BJ (cell line): ENCODE measurements around the gene MBD5. TPM values are rescaled to one million over a fixed set of nuclear protein-coding genes. Genes with fewer than 3 reads are reported as not detected.

Source experiments
- CTCF ChIA-PET: fragments of 350-600 bp; formaldehyde crosslinking; extraction: SDS; loops from one replicate; lab custom pipeline; 2021; ENCODE audit warnings: antibody characterized with exemption, inconsistent platforms; lab: Yijun Ruan, JAX
- POLR2A ChIA-PET: fragments of 300-600 bp; sonication (Branson Sonifier 250); formaldehyde crosslinking; extraction: SDS; loops from one replicate; lab custom pipeline; 2021; ENCODE audit warnings: antibody characterized with exemption; lab: Charles Lee
- DNase-seq: peaks from one replicate; pipeline ENCODE4 v3.0.0-alpha.2; 2011; ENCODE audit warnings: low read depth
- H3K27me3 ChIP-seq: 2 replicates; pipeline ENCODE4 v1.6.0; 2011; ENCODE audit warnings: low read length; ENCODE audit not compliant: control insufficient read depth, insufficient read depth
- H3K36me3 ChIP-seq: 2 replicates; pipeline ENCODE4 v1.5.1; 2011; ENCODE audit warnings: low read length; ENCODE audit not compliant: control insufficient read depth, insufficient read depth
- H3K4me3 ChIP-seq: 2 replicates; pipeline ENCODE4 v1.5.1; 2011; ENCODE audit warnings: low read depth, mild to moderate bottlenecking, control low read depth, low read length
- polyA plus RNA-seq: library from polyadenylated mRNA; depleted of rRNA; stranded (reverse); fragments of >200 nt; gene quantifications from 2 replicates; pipeline ENCODE4 v1.2.3, GENCODE V29; 2011
- TF ChIP-seq, protein P1 (sequence below): IDR thresholded peaks from 2 replicates; pipeline ENCODE4 v1.5.1; 2011; ENCODE audit warnings: low read depth, mild to moderate bottlenecking, control low read depth, inconsistent platforms, low read length, moderate library complexity; ENCODE audit not compliant: insufficient read depth

MBD5 gene
- polyA plus RNA-seq, 1 experiment = 20.4 TPM

DNA sequence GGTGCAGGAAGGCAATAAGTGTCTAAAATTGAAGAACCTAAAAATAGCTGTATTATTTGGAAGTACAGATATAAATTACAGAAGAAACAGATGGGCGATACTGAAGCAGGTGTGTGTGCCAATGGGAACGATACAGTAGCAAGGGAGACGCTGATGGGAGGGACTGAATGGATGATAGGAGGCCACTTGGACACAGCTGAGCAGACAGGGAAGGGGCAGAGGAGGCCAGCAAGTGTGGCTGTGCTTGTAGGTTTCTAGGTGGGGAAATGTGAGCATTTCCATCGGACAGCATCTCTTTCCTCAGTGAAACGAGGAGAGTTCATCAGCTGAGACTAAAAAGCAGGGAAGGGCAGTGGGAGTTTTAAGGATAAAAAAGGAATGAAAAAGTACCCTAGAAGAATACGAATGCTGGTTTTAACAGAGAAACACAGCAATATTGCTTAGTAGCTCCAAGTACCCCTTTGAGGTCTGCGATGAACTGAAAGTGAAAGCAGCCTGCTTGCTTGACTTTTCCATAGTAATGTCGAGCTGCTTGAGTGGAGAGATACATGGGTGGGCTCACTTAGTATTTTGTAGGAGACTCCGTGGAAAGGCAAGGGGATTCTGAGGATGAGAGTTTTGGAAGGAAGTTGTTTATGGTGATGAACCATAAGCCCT is 531.9 kb downstream of the MBD5 start:
- DNase-seq = no peak
- no peaks in the 10 kb centered on the region for H3K36me3 ChIP-seq
- POLR2A ChIA-PET = interaction anchor here (0.9 kb wide), 1 partner anchor 13 kb away, joined by 3 read pairs; no protein-coding TSS in a partner anchor
- CTCF ChIA-PET = interaction anchor here (1.1 to 1.3 kb wide), 2 partner anchors 15 to 563 kb away, joined by 3 read pairs; no protein-coding TSS in a partner anchor
- H3K4me3 ChIP-seq = 0 out of 2 replicates have a peak overlapping the region, but pooled peaks have one; percentile 14
- no peaks in the 10 kb centered on the region; the same call in 1 of the 2 replicates for H3K27me3 ChIP-seq
- TF ChIP-seq, protein P1, sequence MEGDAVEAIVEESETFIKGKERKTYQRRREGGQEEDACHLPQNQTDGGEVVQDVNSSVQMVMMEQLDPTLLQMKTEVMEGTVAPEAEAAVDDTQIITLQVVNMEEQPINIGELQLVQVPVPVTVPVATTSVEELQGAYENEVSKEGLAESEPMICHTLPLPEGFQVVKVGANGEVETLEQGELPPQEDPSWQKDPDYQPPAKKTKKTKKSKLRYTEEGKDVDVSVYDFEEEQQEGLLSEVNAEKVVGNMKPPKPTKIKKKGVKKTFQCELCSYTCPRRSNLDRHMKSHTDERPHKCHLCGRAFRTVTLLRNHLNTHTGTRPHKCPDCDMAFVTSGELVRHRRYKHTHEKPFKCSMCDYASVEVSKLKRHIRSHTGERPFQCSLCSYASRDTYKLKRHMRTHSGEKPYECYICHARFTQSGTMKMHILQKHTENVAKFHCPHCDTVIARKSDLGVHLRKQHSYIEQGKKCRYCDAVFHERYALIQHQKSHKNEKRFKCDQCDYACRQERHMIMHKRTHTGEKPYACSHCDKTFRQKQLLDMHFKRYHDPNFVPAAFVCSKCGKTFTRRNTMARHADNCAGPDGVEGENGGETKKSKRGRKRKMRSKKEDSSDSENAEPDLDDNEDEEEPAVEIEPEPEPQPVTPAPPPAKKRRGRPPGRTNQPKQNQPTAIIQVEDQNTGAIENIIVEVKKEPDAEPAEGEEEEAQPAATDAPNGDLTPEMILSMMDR = no peak

DNA sequence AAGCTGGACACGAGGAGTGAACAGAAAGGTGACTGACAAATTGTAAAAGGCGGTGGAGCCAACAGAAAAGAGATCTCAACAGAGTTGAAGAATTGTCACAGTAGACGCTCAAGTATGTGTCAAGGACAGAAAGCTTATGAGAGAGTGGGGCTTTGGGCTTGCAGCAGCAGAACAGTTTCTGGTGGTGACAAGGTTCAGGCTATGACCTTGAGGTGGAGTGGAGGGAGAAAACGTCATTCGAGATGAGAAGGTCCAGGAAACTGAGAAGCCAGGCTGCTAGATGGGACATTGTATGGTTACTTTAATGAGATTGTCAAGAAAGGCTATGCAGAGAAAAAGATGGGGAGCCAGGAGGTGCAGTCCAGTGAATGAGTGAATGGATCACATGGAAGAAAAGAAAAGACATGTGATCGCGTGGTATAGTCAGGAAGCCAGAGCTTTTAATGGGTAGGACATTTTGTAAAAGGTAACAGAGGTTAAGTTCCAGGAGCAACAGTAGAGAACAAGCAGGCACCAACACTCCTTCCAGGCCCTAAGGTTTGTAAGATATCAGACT is 532.5 kb downstream of the MBD5 start:
- DNase-seq = no peak
- Histone ChIP-seq H3K36me3 (no peaks in the 10 kb centered on the region), H3K4me3 (no peak overlapping the region), H3K27me3 (no peaks in the 10 kb centered on the region; the same call in 1 of the 2 replicates)
- TF ChIP-seq, protein P1 = no peak
- ChIA-PET POLR2A (interaction anchor here (0.9 kb wide), 1 partner anchor 14 kb away, joined by 3 read pairs; no protein-coding TSS in a partner anchor), CTCF (interaction anchor here (1.3 kb wide), 1 partner anchor 15 kb away, joined by 3 read pairs; no protein-coding TSS in a partner anchor)

DNA sequence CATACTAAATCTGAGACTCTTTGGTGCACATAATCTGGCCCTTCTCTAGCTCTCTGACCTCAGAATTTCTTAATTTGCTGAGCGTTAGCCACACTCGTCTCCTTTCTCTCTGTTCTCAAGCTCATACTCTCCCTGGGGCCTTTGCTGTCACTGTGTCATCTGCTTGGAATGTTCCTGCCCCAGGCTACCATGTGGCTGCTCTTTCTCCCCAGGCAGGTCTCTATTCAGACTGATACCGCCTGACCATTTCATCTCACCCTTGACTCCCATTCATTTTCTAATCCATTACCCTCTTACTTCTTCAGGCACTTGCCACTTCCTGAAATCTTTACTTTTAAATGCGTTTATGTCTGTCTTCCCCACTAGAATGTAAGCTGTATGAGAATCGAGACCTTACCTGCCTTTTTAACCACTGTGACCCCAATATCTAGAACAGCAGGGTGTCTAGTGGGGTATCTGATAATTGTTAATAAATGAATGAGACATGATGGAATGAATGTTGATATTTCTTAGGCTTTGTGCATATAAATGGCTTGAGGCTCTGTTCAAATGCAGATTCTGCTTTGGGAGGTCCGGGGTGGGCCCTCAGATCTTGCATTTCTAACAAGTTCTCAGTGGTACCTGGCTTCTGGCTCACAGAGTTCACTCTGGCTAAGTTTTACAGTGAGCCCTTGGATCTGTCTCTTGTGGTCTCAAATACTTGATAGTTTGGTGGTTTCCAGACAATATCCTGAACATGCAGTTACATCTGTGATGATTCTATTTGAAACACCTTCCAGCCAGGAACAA is 533.8 kb downstream of the MBD5 start:
- TF ChIP-seq, protein P1 = no peak
- Histone ChIP-seq H3K4me3 (no peak overlapping the region), H3K36me3 (no peaks in the 10 kb centered on the region), H3K27me3 (no peaks in the 10 kb centered on the region; the same call in 1 of the 2 replicates)
- ChIA-PET CTCF (interaction anchor here (0.9 kb wide), 1 partner anchor 46 kb away, joined by 3 read pairs; no protein-coding TSS in a partner anchor), POLR2A (no interaction called here)
- no peak for DNase-seq

DNA sequence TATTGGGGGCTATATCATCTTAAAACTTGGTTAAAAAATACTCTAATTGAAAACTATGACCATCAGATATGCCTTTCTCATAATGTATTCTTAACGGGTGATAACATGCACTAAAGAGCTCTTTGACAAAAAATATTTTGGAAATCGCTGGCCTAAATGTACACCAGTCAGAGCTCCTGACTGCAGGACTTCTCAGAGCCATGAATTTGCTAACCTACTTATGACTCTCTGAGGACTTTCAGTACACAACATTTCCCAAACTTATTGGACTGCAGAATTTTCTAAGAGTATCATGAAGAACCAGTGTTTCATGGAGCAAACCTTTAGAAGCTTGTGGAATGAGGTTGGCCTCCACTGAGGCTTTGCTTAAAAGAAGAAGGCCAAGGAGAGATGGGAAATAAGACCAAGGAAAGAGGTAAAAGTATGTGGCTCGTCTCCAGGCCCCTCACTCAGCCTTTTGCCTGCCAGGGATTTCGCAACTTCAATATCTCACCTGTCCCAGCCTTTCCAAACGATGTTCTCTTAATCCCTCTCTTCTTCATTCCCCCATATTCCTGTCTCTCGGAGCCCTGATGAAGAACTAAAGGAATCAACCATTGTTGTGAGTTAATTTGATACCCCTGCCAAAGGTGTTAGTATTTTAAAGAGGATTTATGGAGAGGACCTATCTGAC is 534.9 kb downstream of the MBD5 start:
- Histone ChIP-seq H3K4me3 (no peak overlapping the region), H3K27me3 (no peaks in the 10 kb centered on the region; the same call in none of the 2 replicates), H3K36me3 (no peaks in the 10 kb centered on the region)
- POLR2A ChIA-PET = no interaction called here
- CTCF ChIA-PET = interaction anchor here (0.9 kb wide), 1 partner anchor 47 kb away, joined by 3 read pairs; no protein-coding TSS in a partner anchor
- TF ChIP-seq, protein P1 = no peak
- DNase-seq = no peak
